ENCODE data around the gene PXMP4. TPM values are rescaled to one million over a fixed set of nuclear protein-coding genes. Genes with fewer than 3 reads are reported as not detected.

Gene PXMP4
- total RNA-seq, 1 donor from 2014 or later = 3.5 TPM

DNA sequence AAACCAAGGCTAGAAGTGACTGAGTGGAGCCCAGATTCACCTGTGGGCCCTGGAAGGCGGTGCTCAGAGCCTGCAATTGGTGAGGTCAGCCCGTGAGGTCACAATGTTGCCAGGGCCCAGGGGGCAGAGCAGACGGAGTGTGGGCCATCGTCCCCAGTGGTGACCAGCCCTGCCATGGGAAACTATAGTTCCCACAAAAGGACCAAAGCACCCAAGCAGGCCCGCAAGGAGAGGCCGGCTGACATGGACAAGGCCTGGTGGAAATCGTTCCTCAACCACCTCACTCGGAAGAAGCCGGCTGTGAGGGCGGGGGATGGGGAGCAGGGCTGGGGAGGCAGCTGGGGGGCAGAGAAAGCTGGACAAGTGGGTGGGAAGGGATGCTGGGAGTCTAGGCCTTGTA is 57.9 kb downstream of the PXMP4 start, which contains the start of gene C20orf144:
Gene C20orf144 (plus strand): TSS at position 156 of the 400 bp plus-strand sequence. CDS start 19 bp downstream, at position 175.
- peak within 1 kb of the TSS; percentile 57 for H2AFZ ChIP-seq (replicated peaks)
- no peak within 1 kb of the TSS for H3K27ac ChIP-seq
- Mint-ChIP-seq H3K9me3 (no peaks in the 10 kb centered on the region), H3K36me3 (peaks cover 3% of the 10 kb centered on the region), H3K27me3 (ENCODE audit: insufficient read depth, low read depth) (peaks cover 6% of the 10 kb centered on the region), H3K27ac (no peak within 1 kb of the TSS), H3K4me3 (peak within 1 kb of the TSS; percentile 80), H3K4me1 (peaks cover 25% of the 10 kb centered on the region)
- H3K4me2 ChIP-seq = peak within 1 kb of the TSS; percentile 83
- no peaks in the 10 kb centered on the region for H4K20me1 ChIP-seq (ENCODE audit: low read depth)
- H3F3A ChIP-seq (ENCODE audit: low read depth) = peaks cover 19% of the 10 kb centered on the region
- TF ChIP-seq, protein P1, sequence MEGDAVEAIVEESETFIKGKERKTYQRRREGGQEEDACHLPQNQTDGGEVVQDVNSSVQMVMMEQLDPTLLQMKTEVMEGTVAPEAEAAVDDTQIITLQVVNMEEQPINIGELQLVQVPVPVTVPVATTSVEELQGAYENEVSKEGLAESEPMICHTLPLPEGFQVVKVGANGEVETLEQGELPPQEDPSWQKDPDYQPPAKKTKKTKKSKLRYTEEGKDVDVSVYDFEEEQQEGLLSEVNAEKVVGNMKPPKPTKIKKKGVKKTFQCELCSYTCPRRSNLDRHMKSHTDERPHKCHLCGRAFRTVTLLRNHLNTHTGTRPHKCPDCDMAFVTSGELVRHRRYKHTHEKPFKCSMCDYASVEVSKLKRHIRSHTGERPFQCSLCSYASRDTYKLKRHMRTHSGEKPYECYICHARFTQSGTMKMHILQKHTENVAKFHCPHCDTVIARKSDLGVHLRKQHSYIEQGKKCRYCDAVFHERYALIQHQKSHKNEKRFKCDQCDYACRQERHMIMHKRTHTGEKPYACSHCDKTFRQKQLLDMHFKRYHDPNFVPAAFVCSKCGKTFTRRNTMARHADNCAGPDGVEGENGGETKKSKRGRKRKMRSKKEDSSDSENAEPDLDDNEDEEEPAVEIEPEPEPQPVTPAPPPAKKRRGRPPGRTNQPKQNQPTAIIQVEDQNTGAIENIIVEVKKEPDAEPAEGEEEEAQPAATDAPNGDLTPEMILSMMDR (IDR thresholded peaks at IDR 0.05) = no peak
- no peak for TF ChIP-seq EZH2 (IDR thresholded peaks at IDR 0.05)
- TF ChIP-seq EZH2phosphoT487 (IDR thresholded peaks at IDR 0.05) = no peak
- H3K9ac ChIP-seq = peak within 1 kb of the TSS; percentile 46
- peaks cover 5% of the 10 kb centered on the region for H3K4me1 ChIP-seq
- peaks cover 3% of the 10 kb centered on the region for H3K27me3 ChIP-seq
- no peaks in the 10 kb centered on the region for H3K9me3 ChIP-seq (ENCODE audit: low read depth)
- H3K4me3 ChIP-seq = peak within 1 kb of the TSS; percentile 66
- DNase-seq (ENCODE audit: low spot score) = no peak
- no peaks in the 10 kb centered on the region for H3K36me3 ChIP-seq
- no peaks in the 10 kb centered on the region for H3K79me2 ChIP-seq (ENCODE audit: low read depth)

DNA sequence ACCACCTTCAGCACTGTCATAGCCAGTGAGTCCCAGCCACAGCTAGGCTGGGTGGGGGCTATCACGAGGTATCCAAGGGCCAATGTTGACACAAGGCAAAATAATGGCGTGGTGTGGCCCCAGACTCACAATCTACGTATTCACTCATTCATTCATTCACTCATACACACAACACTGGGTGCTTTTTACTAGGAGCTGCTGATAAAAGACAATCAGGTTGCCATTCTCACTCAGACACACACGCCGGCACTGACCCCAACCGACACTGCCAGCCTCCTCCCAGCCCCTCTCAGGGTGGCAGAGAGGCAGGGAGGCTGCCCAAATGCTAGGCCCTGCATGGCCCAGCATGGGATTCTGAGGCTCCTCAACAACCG is 59.4 kb downstream of the PXMP4 start:
- H3K27me3 ChIP-seq = no peaks in the 10 kb centered on the region
- Mint-ChIP-seq H3K4me3 (no peak overlapping the region), H3K27me3 (ENCODE audit: insufficient read depth, low read depth) (peaks cover 6% of the 10 kb centered on the region), H3K4me1 (peaks cover 17% of the 10 kb centered on the region), H3K27ac (no peak overlapping the region), H3K9me3 (no peaks in the 10 kb centered on the region), H3K36me3 (no peaks in the 10 kb centered on the region)
- no peaks in the 10 kb centered on the region for H3K36me3 ChIP-seq
- H3K9ac ChIP-seq = no peak overlapping the region
- no peak overlapping the region for H3K4me3 ChIP-seq
- no peaks in the 10 kb centered on the region for H3K9me3 ChIP-seq (ENCODE audit: low read depth)
- H2AFZ ChIP-seq (replicated peaks) = no peak overlapping the region
- no peak for DNase-seq (ENCODE audit: low spot score)
- peaks cover 5% of the 10 kb centered on the region for H3K4me1 ChIP-seq
- H3F3A ChIP-seq (ENCODE audit: low read depth) = peaks cover 6% of the 10 kb centered on the region
- H3K27ac ChIP-seq = no peak overlapping the region
- H3K4me2 ChIP-seq = no peak overlapping the region
- no peaks in the 10 kb centered on the region for H4K20me1 ChIP-seq (ENCODE audit: low read depth)
- TF ChIP-seq EZH2 (IDR thresholded peaks at IDR 0.05) (no peak), EZH2phosphoT487 (IDR thresholded peaks at IDR 0.05) (no peak)
- TF ChIP-seq, protein P1 (IDR thresholded peaks at IDR 0.05) = no peak
- H3K79me2 ChIP-seq (ENCODE audit: low read depth) = no peaks in the 10 kb centered on the region

DNA sequence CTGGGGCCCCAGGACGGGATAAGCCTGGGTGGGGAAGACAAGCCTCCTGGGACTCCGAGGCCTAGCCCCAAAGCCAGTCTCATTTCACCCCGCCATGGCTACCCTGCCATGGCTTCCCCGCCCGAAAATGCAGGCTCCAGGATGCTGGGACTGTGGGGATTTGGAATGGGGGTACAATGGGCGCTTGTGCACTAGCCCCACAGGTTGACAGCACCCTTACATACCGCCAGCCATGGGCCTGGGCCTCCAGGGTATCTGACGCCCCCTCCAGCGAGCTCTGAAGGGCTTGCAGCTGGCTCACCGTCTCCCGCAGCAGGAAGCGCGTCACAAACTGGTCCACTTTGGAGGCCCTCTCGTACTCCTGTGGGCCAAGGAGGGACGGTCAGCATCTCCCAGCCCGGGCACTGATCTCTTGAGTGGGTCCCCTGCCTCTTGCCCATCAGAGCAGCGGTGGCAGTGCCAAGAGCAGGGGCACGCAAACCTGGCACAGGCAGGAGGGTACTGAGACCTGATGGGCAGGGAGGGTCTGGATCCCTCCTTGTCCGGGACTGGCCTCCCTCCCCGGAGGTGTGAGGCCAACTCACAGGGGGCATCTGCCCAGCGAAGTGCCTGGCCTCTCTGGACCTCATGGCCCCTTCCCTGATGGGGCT is 60.0 kb downstream of the PXMP4 start:
- H3K9ac ChIP-seq = no peak overlapping the region
- Mint-ChIP-seq H3K4me3 (no peak overlapping the region), H3K27ac (no peak overlapping the region), H3K9me3 (no peaks in the 10 kb centered on the region), H3K27me3 (ENCODE audit: insufficient read depth, low read depth) (peaks cover 6% of the 10 kb centered on the region), H3K4me1 (peaks cover 14% of the 10 kb centered on the region), H3K36me3 (no peaks in the 10 kb centered on the region)
- H3K36me3 ChIP-seq = no peaks in the 10 kb centered on the region
- no peak overlapping the region for H2AFZ ChIP-seq (replicated peaks)
- peaks cover 5% of the 10 kb centered on the region for H3K4me1 ChIP-seq
- no peak overlapping the region for H3K4me3 ChIP-seq
- H3K27me3 ChIP-seq = no peaks in the 10 kb centered on the region
- TF ChIP-seq, protein P1 (IDR thresholded peaks at IDR 0.05) = no peak
- TF ChIP-seq EZH2 (IDR thresholded peaks at IDR 0.05) (no peak), EZH2phosphoT487 (IDR thresholded peaks at IDR 0.05) (no peak)
- no peaks in the 10 kb centered on the region for H3K9me3 ChIP-seq (ENCODE audit: low read depth)
- H3K27ac ChIP-seq = no peak overlapping the region
- peaks cover 6% of the 10 kb centered on the region for H3F3A ChIP-seq (ENCODE audit: low read depth)
- no peaks in the 10 kb centered on the region for H3K79me2 ChIP-seq (ENCODE audit: low read depth)
- no peaks in the 10 kb centered on the region for H4K20me1 ChIP-seq (ENCODE audit: low read depth)
- no peak overlapping the region for H3K4me2 ChIP-seq
- no peak for DNase-seq (ENCODE audit: low spot score)

All from neural progenitor cell (in vitro differentiated cells).